Esophagus squamous epithelium (tissue), 4 donors: Measurements from ENCODE around the gene PDE2A.

ENCODE experiments used
- CTCF ChIP-seq, 6 experiments: fragments of 450-650 bp in 4 of 6; fragments of 200-600 bp in 2 of 6; sonication (generic) in 2 of 6; IDR thresholded peaks; one replicate each; pipeline ENCODE4 v1.5.1; 2016 to 2019; ENCODE audit warnings: antibody characterized with exemption in 6 of 6, mild to moderate bottlenecking in 4 of 6, moderate library complexity in 4 of 6
- POLR2A ChIP-seq, 4 donors: fragments of 450-650 bp; IDR thresholded peaks; one replicate each; pipeline ENCODE4 v1.6.1; 2017; ENCODE audit warnings: antibody characterized with exemption in 4 of 4, mild to moderate bottlenecking in 4 of 4, moderate library complexity in 3 of 4

- TF ChIP-seq CTCF (IDR thresholded peaks at IDR 0.05), result no peak
- no peak for TF ChIP-seq POLR2A (IDR thresholded peaks at IDR 0.05)
Measured at GRCh38 chr11:72720784-72721183, 46.6 kb upstream of the PDE2A start.
